Measurements from ENCODE around the gene SDK2. TPM values are rescaled to one million over a fixed set of nuclear protein-coding genes. Genes with fewer than 3 reads are reported as not detected.

SDK2 gene
- total RNA-seq, 2 experiments from 2014 or later: 0.09 to 3.7 TPM

DNA sequence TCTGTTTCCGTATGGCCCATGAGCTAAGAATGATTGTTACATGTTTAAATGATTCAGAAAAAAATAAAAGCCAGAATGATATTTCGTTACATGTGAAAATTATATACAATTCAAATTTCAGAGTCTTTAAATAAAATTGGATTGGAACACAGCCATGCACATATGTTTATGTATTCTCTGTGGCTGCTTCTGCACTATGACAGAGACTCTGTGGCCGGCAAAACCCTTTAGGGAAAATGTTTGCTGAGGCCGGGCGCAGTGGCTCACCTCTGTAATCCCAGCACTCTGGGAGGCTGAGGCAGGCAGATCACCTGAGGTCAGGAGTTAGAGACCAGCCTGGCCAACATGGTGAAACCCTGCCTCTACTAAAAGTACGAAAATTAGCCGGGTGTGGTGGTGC, 316.6 kb downstream of the SDK2 start:
- ATAC-seq (no peak), DNase-seq (no peak)
- no peaks in the 10 kb centered on the region for H3K36me3 Mint-ChIP-seq
- H3K27me3 Mint-ChIP-seq: peaks cover 3% of the 10 kb centered on the region
- CTCF ChIA-PET: no interaction called here
- H3K4me3 Mint-ChIP-seq: no peak overlapping the region
- H3K27ac Mint-ChIP-seq: no peak overlapping the region
- H3K4me1 Mint-ChIP-seq: no peaks in the 10 kb centered on the region
- H3K9me3 Mint-ChIP-seq (ENCODE audit: low read depth): no peaks in the 10 kb centered on the region

DNA sequence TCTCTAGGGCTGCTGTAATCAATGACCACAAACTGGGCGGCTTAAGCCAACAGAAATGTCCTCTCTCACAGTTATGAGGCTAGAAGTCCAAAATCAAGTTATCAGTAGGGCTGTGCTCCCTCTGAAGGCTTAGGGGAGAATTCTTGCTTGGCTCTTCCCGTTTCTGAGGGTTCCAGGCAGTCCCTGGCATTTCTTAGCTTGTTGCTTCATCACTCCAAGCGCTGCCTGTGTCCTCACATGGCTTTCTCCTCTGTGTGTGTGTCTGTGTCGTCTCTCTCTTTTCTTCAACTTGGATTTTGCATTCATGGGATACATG, 318.8 kb downstream of the SDK2 start:
- ATAC-seq: no peak
- no peaks in the 10 kb centered on the region for H3K4me1 Mint-ChIP-seq
- no peaks in the 10 kb centered on the region for H3K9me3 Mint-ChIP-seq (ENCODE audit: low read depth)
- H3K27ac Mint-ChIP-seq: no peak overlapping the region
- DNase-seq: no peak
- CTCF ChIA-PET: no interaction called here
- H3K27me3 Mint-ChIP-seq: peaks cover 3% of the 10 kb centered on the region
- H3K36me3 Mint-ChIP-seq: no peaks in the 10 kb centered on the region
- no peak overlapping the region for H3K4me3 Mint-ChIP-seq

DNA sequence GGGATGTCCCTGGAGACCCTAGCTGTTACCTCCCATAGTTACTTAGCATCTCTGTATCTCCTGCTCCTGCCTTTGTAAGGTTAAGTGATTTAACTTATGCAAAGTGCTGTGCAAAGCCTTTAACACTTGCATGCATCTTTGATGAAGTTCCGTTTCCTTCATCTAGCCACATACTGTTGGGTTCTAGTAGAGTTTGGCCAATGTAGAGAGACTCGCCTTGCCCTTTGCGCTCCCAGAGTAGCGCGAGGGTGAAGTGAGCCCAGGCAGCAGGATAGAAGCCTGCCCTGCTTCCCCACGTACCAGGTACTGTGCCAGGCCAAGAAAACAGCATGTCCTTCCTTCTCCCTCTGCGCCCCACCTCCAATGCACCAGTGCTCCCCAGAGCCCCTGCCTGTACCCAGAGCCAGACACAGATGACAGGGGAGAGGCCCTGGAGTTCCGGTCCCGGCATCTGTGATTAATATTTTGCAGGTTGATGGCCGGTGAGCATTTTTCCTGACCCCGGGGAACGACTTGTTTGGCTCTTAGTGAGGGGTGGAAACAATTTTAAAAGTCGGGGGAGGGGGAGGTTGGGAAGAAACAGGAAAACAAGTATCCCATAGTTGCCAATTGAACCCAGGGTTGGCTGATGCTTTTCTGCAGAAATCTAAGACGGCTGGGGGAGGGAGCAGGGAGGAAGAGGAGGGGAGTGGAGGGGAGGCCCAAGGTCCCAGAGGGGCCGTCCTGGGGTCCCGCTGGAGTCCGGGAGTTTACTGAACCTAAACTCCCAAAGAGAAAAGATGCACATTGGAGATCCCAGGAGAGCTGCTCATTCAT, 319.3 kb downstream of the SDK2 start:
- H3K27ac Mint-ChIP-seq: no peak overlapping the region
- no peak for DNase-seq
- no peaks in the 10 kb centered on the region for H3K9me3 Mint-ChIP-seq (ENCODE audit: low read depth)
- H3K27me3 Mint-ChIP-seq: peaks cover 3% of the 10 kb centered on the region
- CTCF ChIA-PET: no interaction called here
- no peaks in the 10 kb centered on the region for H3K4me1 Mint-ChIP-seq
- H3K36me3 Mint-ChIP-seq: no peaks in the 10 kb centered on the region
- H3K4me3 Mint-ChIP-seq: no peak overlapping the region
- no peak for ATAC-seq

DNA sequence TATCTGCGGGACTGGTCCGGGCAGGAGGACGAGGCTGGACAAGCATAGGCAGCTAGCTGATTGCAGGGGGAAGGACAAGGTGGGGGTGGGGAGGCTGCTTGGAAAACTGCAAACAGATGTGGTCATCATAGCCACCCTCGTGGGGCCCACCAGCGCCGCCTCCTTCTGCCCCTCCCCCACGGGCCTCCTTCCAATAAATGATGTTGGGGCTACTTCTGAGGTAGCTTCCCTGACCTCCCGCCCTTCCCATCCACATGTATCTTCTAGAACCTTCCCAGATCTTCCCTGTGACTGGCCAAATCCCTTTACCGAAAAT, 320.1 kb downstream of the SDK2 start:
- no peaks in the 10 kb centered on the region for H3K36me3 Mint-ChIP-seq
- no peak overlapping the region for H3K27ac Mint-ChIP-seq
- H3K9me3 Mint-ChIP-seq (ENCODE audit: low read depth): no peaks in the 10 kb centered on the region
- no peak overlapping the region for H3K4me3 Mint-ChIP-seq
- ATAC-seq (no peak), DNase-seq (no peak)
- no peaks in the 10 kb centered on the region for H3K4me1 Mint-ChIP-seq
- CTCF ChIA-PET: no interaction called here
- peaks cover 3% of the 10 kb centered on the region for H3K27me3 Mint-ChIP-seq

DNA sequence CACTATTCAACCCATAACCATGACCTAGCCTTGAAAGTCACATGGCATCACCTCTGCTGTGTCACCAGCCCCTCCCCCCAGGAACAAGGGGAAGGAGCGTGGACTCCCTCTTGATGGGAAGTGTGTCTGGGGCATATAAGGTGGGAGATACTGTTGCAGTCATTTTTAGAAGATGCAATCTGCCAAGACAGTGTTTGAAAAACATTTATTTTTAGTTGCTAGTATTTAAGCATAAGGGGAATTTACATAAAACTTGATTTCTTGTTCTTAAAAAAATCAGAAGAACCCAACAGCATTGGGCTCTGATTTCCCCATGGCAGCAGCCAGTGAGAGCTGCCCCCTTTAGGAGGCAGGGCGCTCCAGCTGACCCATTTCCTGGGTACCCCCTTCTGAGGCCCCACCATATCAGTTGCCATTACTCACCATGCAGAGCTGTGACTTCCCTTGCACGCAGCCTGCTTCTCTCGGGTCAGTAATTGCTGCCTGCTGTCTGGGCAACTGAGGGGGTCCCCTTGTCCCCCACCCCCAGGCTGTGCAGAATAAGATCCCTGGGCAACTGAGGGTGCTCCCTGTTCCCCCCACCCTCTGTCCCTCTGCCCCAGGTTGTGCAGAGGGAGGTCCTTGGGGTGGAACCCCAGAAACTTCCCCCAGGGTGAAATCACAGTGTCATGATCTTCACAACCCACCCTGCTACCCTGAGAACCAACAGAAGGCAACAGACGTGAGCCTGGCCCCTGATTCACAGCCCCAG, 320.7 kb downstream of the SDK2 start:
- DNase-seq: no peak
- Mint-ChIP-seq H3K4me1 (no peaks in the 10 kb centered on the region), H3K36me3 (no peaks in the 10 kb centered on the region), H3K9me3 (ENCODE audit: low read depth) (no peaks in the 10 kb centered on the region), H3K27ac (no peak overlapping the region), H3K27me3 (peaks cover 3% of the 10 kb centered on the region), H3K4me3 (no peak overlapping the region)
- ATAC-seq: no peak
- CTCF ChIA-PET: interaction anchor here (0.7 to 1.1 kb wide), 2 partner anchors 13 to 197 kb away, joined by 3 read pairs; no protein-coding TSS in a partner anchor

DNA sequence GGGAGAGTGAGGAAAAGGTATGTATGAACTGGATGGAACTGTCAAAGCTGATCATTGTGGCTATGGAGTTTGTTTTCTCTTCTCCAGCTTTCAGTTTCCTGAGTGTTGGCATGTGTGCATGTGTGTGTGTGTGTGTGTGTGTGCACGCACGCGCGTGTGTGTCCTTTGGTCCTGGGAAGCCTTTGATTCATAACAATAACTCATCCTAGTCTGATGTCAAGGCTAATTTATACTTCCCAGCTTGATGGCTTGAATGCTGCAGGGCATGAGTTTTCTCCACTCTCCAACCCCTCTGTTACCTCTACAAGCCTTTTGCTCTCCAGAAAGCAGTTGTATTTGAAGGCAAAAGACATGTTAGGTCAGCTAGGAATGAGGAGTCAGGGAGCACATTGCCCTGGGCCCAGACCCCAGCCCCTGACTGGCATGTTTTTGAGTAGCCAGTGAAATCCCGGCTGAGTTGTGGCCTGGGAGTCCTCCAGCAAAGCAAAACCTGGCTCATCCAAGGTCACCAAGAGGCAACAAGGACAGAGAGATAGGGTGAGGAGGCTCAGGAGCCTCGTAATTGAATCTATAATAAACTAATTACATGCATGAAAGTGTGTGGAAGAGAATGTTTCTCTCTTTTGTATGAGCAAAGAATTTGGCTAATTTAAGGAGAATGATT, 323.5 kb downstream of the SDK2 start:
- H3K4me3 Mint-ChIP-seq: no peak overlapping the region
- H3K4me1 Mint-ChIP-seq: no peaks in the 10 kb centered on the region
- no peaks in the 10 kb centered on the region for H3K9me3 Mint-ChIP-seq (ENCODE audit: low read depth)
- ATAC-seq (no peak), DNase-seq (no peak)
- H3K36me3 Mint-ChIP-seq: no peaks in the 10 kb centered on the region
- peaks cover 3% of the 10 kb centered on the region for H3K27me3 Mint-ChIP-seq
- CTCF ChIA-PET: interaction anchor here (1.1 to 1.6 kb wide), 3 partner anchors 10 to 65 kb away, joined by 3 to 5 read pairs (median 5); no protein-coding TSS in a partner anchor
- no peak overlapping the region for H3K27ac Mint-ChIP-seq

DNA sequence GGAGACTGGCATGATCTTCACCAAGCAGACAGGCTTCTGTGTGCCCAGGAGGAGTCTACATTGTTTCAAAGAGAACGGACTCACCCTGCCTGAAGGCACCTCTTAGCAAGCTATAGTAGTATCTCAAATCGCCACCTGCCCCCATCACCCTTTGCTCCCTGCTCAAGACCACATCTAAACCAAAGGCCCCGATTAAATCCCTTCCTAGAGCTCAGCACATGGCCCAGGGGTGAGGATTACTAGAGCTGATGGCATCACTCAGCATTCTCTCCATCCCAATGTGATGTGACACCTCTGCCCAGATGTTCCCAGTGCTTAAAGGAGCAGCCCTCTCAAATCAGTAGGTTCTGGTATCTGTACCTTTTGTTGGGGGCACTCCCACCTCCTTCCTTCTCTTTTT, 324.5 kb downstream of the SDK2 start:
- H3K4me1 Mint-ChIP-seq: no peaks in the 10 kb centered on the region
- H3K27ac Mint-ChIP-seq: no peak overlapping the region
- no peak for DNase-seq
- no peak for ATAC-seq
- no peaks in the 10 kb centered on the region for H3K9me3 Mint-ChIP-seq (ENCODE audit: low read depth)
- H3K4me3 Mint-ChIP-seq: no peak overlapping the region
- H3K36me3 Mint-ChIP-seq: no peaks in the 10 kb centered on the region
- H3K27me3 Mint-ChIP-seq: peaks cover 1% of the 10 kb centered on the region
- CTCF ChIA-PET: interaction anchor here (1.5 to 1.6 kb wide), 2 partner anchors 9 to 64 kb away, joined by 5 read pairs; no protein-coding TSS in a partner anchor

DNA sequence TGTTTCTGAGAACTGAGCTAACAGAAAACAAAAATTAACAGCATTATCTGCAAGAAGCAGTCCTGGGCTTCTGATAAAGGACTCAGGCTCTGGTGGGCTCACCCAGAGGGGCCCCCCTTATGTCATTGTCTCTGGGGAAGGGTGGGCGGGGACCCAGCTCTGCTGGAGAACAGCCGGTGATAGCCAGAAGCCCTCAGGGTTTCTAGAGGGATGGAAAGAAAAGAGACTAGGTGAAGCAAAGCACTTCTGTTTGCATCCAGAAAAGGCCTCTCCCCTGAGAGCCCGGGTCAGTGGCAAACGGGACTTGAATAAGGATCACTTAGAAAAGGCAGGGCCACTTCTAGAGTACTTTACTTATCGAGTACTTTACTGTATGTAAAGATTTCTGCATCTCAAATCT, 325.4 kb downstream of the SDK2 start:
- Mint-ChIP-seq H3K36me3 (no peaks in the 10 kb centered on the region), H3K27ac (no peak overlapping the region), H3K4me3 (no peak overlapping the region), H3K9me3 (ENCODE audit: low read depth) (no peaks in the 10 kb centered on the region), H3K27me3 (peaks cover 2% of the 10 kb centered on the region), H3K4me1 (no peaks in the 10 kb centered on the region)
- CTCF ChIA-PET: interaction anchor here (1.3 kb wide), 1 partner anchor 51 kb away, joined by 5 read pairs; no protein-coding TSS in a partner anchor
- ATAC-seq (no peak), DNase-seq (no peak)

DNA sequence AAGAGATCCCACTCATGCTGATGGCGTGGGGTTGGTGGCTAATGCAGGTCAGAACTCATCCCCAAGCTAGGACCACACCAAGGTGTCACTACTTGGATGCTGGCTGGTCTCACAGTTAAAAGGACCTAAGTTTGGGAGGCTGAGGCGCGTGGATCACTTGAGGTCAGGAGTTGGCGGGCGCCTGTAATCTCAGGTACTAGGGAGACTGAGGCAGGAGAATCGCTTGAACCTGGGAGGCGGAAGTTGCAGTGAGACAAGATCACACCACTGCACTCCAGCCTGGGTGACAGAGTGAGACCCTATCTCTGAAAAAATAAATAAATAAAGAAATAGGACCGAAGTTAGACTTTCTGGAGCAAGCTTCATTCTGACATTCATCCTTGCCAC, 325.8 kb downstream of the SDK2 start:
- H3K9me3 Mint-ChIP-seq (ENCODE audit: low read depth): no peaks in the 10 kb centered on the region
- CTCF ChIA-PET: interaction anchor here (1.3 kb wide), 1 partner anchor 52 kb away, joined by 5 read pairs; no protein-coding TSS in a partner anchor
- no peaks in the 10 kb centered on the region for H3K4me1 Mint-ChIP-seq
- no peak overlapping the region for H3K27ac Mint-ChIP-seq
- no peaks in the 10 kb centered on the region for H3K36me3 Mint-ChIP-seq
- ATAC-seq (no peak), DNase-seq (no peak)
- no peak overlapping the region for H3K4me3 Mint-ChIP-seq
- H3K27me3 Mint-ChIP-seq: peaks cover 3% of the 10 kb centered on the region

DNA sequence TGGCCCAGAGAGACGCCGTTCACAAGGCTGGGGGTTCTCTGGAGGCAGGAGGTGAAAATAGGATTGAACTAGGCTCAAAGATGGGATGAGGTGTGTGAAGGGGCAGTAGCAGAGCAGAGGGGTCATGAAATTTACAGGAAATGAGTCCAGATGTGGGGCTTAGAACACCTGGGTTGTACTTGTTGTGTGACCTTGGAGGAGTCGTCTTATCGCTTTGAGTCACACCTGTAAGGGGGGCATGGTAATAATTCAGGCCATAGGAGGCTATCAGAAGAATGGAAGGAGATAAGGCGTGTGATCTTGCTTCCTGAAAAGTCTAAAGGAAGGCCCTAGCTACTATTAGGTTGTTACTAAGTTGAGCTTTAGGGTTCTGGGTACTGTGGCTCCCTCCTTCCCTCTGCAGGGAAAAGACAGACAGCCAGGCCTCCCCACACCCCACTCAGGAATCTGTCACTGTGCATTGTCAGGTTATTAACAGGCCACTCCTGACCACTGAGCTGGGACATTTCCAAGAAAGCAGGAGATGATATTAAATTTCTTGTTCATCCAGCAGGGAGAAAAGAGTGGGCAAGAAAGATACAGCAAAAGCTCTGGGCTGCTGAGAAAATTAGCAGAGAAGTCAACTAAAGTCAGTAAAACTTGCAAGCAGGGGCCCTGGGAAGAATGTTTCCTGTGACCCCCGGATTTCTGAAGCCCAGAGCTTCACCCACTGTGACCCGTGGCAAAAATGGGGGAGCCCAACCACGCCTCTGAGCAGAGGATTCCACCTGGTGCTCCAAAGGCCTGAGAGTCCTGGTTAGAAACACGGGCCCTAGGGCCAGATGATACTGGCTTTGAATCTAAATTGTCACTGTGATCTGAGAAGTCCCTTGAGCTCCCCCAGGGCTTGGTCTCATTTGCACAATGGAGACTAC, 326.5 kb downstream of the SDK2 start:
- no peak overlapping the region for H3K4me3 Mint-ChIP-seq
- H3K27ac Mint-ChIP-seq: no peak overlapping the region
- H3K27me3 Mint-ChIP-seq: peaks cover 6% of the 10 kb centered on the region
- DNase-seq: no peak
- H3K4me1 Mint-ChIP-seq: no peaks in the 10 kb centered on the region
- no peaks in the 10 kb centered on the region for H3K36me3 Mint-ChIP-seq
- H3K9me3 Mint-ChIP-seq (ENCODE audit: low read depth): no peaks in the 10 kb centered on the region
- CTCF ChIA-PET: interaction anchor here (1.3 kb wide), 1 partner anchor 52 kb away, joined by 5 read pairs; no protein-coding TSS in a partner anchor
- ATAC-seq: no peak

DNA sequence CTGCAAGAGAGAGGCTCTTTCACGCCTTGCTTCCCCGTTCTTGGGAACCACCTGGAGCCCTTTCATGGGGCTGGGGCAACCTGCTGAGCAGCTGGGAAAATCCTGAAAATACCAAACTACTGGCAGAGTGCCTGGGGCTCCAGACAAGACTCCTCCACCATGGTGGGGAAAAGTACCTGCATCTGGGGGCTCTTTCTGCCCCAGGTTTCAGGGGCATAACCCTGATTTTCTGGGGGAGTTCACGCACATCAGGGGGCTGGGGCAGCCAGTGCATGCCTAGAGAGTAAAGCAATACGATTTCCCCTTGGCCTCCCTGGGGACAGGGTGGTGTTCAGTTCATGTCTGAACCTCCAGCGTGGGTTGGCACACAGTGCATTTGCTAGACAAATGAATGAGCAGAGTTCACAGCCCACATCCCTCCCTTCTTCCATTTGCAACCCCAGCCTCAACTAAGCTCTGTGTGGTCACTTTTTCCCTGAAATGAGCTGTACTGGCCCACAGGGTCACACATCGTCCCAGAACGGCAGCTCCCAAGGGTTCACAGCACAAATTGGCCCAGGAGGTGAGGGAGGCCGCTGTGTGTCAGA, 327.2 kb downstream of the SDK2 start:
- Mint-ChIP-seq H3K4me3 (no peak overlapping the region), H3K9me3 (ENCODE audit: low read depth) (no peaks in the 10 kb centered on the region), H3K27ac (no peak overlapping the region), H3K27me3 (peaks cover 6% of the 10 kb centered on the region), H3K4me1 (no peaks in the 10 kb centered on the region), H3K36me3 (no peaks in the 10 kb centered on the region)
- CTCF ChIA-PET: interaction anchor here (1.0 kb wide), 1 partner anchor 591 kb away, joined by 3 read pairs; no protein-coding TSS in a partner anchor
- DNase-seq: no peak
- ATAC-seq: no peak

DNA sequence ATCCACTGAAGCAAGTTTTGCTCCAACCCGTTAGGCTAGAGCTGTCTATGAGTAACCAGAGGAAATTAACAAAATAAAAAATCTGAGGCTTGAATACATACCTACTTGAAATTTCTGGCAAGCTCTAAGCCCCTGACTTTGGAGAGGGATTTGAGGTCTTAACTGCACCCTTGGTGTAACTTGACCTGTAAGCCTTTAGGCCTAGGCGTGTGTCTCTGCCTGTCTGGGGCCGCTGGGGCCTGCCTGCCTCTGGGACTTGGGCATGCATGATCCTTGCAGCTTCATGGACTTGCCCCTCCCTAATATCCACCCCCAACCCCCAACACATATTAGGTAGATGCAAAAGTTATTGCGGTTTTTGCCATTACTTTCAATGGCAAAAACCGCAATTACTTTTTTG, 328.8 kb downstream of the SDK2 start:
- CTCF ChIA-PET: interaction anchor here (2.2 kb wide), 1 partner anchor 588 kb away, joined by 7 read pairs; no protein-coding TSS in a partner anchor
- Mint-ChIP-seq H3K9me3 (ENCODE audit: low read depth) (no peaks in the 10 kb centered on the region), H3K36me3 (no peaks in the 10 kb centered on the region), H3K4me1 (peaks cover 1% of the 10 kb centered on the region), H3K27ac (no peak overlapping the region), H3K27me3 (peaks cover 9% of the 10 kb centered on the region), H3K4me3 (no peak overlapping the region)
- DNase-seq (no peak), ATAC-seq (no peak)

Measured in activated CD8-positive, alpha-beta memory T cell treated with anti-CD3 and anti-CD28 coated beads, Interleukin-2, amount 10 ng/mL, durations not matched to agents 7 days and 5 days (primary cell).